Esophagus (tissue), 2 donors: ENCODE results near the gene CLEC19A. TPM values are rescaled to one million over a fixed set of nuclear protein-coding genes. Genes with fewer than 3 reads are reported as not detected.

Source experiments
- H3K27ac ChIP-seq, 2 donors: one replicate each; pipeline ENCODE4 v1.5.1; 2013; ENCODE audit warnings: low read depth in 2 of 2, mild to moderate bottlenecking in 2 of 2, inconsistent platforms in 1 of 2, low read length in 1 of 2, moderate library complexity in 1 of 2
- H3K27me3 ChIP-seq, 2 donors: one replicate each; pipeline ENCODE4 v1.6.1; 2013; ENCODE audit warnings: low read length in 2 of 2, control low read depth in 1 of 2, mild to moderate bottlenecking in 1 of 2; ENCODE audit not compliant: insufficient read depth in 2 of 2, control insufficient read depth in 1 of 2
- H3K36me3 ChIP-seq, 2 donors: one replicate each; pipeline ENCODE4 v1.6.1; 2013; ENCODE audit warnings: low read length in 1 of 2; ENCODE audit not compliant: control insufficient read depth in 2 of 2, insufficient read depth in 2 of 2
- H3K4me1 ChIP-seq, 2 donors: one replicate each; pipeline ENCODE4 v1.6.1; 2013; ENCODE audit warnings: low read length in 1 of 2; ENCODE audit not compliant: control insufficient read depth in 2 of 2, insufficient read depth in 2 of 2
- H3K4me3 ChIP-seq, 2 donors: one replicate each; pipeline ENCODE4 v1.5.1; 2013; ENCODE audit warnings: low read length in 2 of 2, mild to moderate bottlenecking in 2 of 2, low read depth in 1 of 2, moderate library complexity in 1 of 2
- H3K9me3 ChIP-seq, 2 donors: one replicate each; pipeline ENCODE4 v1.6.1; 2013; ENCODE audit warnings: mild to moderate bottlenecking in 2 of 2, low read depth in 1 of 2, low read length in 1 of 2, moderate library complexity in 1 of 2; ENCODE audit not compliant: control insufficient read depth in 2 of 2, insufficient read depth in 1 of 2
- WGBS, 2 donors: extraction: QIAGEN DNeasy Blood & Tissue Kit; methylation state at CpG; one replicate each; pipeline ENCODE4 v1.1.7; 2013; 5-methylcytosine and 5-hydroxymethylcytosine counted together
- polyA plus RNA-seq, 2 donors: library from polyadenylated mRNA; stranded (reverse); fragments of 200-250 nt; gene quantifications; one replicate each; pipeline ENCODE4 v1.2.3, GENCODE V29; 2013
- donor health status: healthy with polysubstance abuse.
- donor health status: Bipolar disorder and iron deficiency.

The CLEC19A gene
- polyA plus RNA-seq, 2 donors: not detected

- Histone ChIP-seq H3K27ac (no peak overlapping the region), H3K9me3 (no peaks in the 10 kb centered on the region), H3K4me3 (no peak overlapping the region), H3K27me3 (no peaks in the 10 kb centered on the region), H3K36me3 (no peaks in the 10 kb centered on the region), H3K4me1 (peaks cover 0 to 2% of the 10 kb centered on the region in 2 donors)
- WGBS, 2 donors: 25 to 31% methylated on average over 4 of the region's 4 CpGs
Measured at GRCh38 chr16:19291475-19291874, 5.9 kb downstream of the CLEC19A start.

- no peaks in the 10 kb centered on the region for H3K27me3 ChIP-seq
- H3K27ac ChIP-seq: no peak overlapping the region
- H3K36me3 ChIP-seq: no peaks in the 10 kb centered on the region
- no peaks in the 10 kb centered on the region for H3K9me3 ChIP-seq
- WGBS, 2 donors: 57 to 70% methylated on average over 5 of the region's 5 CpGs
- peaks cover 0 to 2% of the 10 kb centered on the region in 2 donors for H3K4me1 ChIP-seq
- H3K4me3 ChIP-seq: no peak overlapping the region
Measured at GRCh38 chr16:19292186-19292585, 6.7 kb downstream of the CLEC19A start.

- Histone ChIP-seq H3K4me3 (no peak overlapping the region), H3K36me3 (no peaks in the 10 kb centered on the region), H3K9me3 (no peaks in the 10 kb centered on the region), H3K4me1 (peaks cover 0 to 2% of the 10 kb centered on the region in 2 donors), H3K27ac (no peak overlapping the region), H3K27me3 (no peaks in the 10 kb centered on the region)
- WGBS, 2 donors: 32 to 34% methylated on average over 5 of the region's 5 CpGs
Measured at GRCh38 chr16:19294156-19294649, 8.7 kb downstream of the CLEC19A start.

GRCh38 chr16:19295393-19295792, 9.9 kb downstream of the CLEC19A start:
- WGBS, 2 donors: 47 to 50% methylated on average over 2 of the region's 2 CpGs
- no peak overlapping the region for H3K4me3 ChIP-seq
- no peaks in the 10 kb centered on the region for H3K27me3 ChIP-seq
- H3K27ac ChIP-seq: no peak overlapping the region
- H3K36me3 ChIP-seq: no peaks in the 10 kb centered on the region
- H3K9me3 ChIP-seq: no peaks in the 10 kb centered on the region
- H3K4me1 ChIP-seq: peaks cover 0 to 2% of the 10 kb centered on the region in 2 donors

GRCh38 chr16:19297454-19297853, 11.9 kb downstream of the CLEC19A start:
- Histone ChIP-seq H3K27me3 (no peaks in the 10 kb centered on the region), H3K4me1 (no peaks in the 10 kb centered on the region), H3K27ac (no peak overlapping the region), H3K9me3 (no peaks in the 10 kb centered on the region), H3K4me3 (no peak overlapping the region), H3K36me3 (no peaks in the 10 kb centered on the region)
- 74 to 78% methylated on average over 1 of the region's 1 CpG for WGBS, 2 donors

- H3K36me3 ChIP-seq: no peaks in the 10 kb centered on the region
- no peak overlapping the region for H3K4me3 ChIP-seq
- no peak overlapping the region for H3K27ac ChIP-seq
- no peaks in the 10 kb centered on the region for H3K27me3 ChIP-seq
- 53 to 65% methylated on average over 2 of the region's 2 CpGs for WGBS, 2 donors
- H3K9me3 ChIP-seq: no peaks in the 10 kb centered on the region
- H3K4me1 ChIP-seq: no peaks in the 10 kb centered on the region
Measured at GRCh38 chr16:19299565-19299964, 14.0 kb downstream of the CLEC19A start.

GRCh38 chr16:19301931-19302330, 16.4 kb downstream of the CLEC19A start:
- Histone ChIP-seq H3K27ac (no peak overlapping the region), H3K27me3 (no peaks in the 10 kb centered on the region), H3K4me1 (no peaks in the 10 kb centered on the region), H3K4me3 (no peak overlapping the region), H3K36me3 (no peaks in the 10 kb centered on the region), H3K9me3 (no peaks in the 10 kb centered on the region)
- WGBS, 2 donors: 32 to 58% methylated on average over 1 of the region's 1 CpG

GRCh38 chr16:19304750-19305149, 19.2 kb downstream of the CLEC19A start:
- H3K9me3 ChIP-seq: peaks cover 0 to 3% of the 10 kb centered on the region in 2 donors
- no peak overlapping the region for H3K4me3 ChIP-seq
- no peaks in the 10 kb centered on the region for H3K36me3 ChIP-seq
- no peaks in the 10 kb centered on the region for H3K4me1 ChIP-seq
- no peaks in the 10 kb centered on the region for H3K27me3 ChIP-seq
- no peak overlapping the region for H3K27ac ChIP-seq
- WGBS, 2 donors: 40 to 49% methylated on average over 2 of the region's 2 CpGs

GRCh38 chr16:19305443-19305842, 19.9 kb downstream of the CLEC19A start:
- Histone ChIP-seq H3K4me1 (no peaks in the 10 kb centered on the region), H3K36me3 (no peaks in the 10 kb centered on the region), H3K9me3 (peaks cover 0 to 3% of the 10 kb centered on the region in 2 donors), H3K27me3 (no peaks in the 10 kb centered on the region), H3K27ac (no peak overlapping the region), H3K4me3 (no peak overlapping the region)
- WGBS, 2 donors: 89 to 91% methylated on average over 2 of the region's 2 CpGs

GRCh38 chr16:19307587-19308241, 22.2 kb downstream of the CLEC19A start:
- peaks cover 0 to 3% of the 10 kb centered on the region in 2 donors for H3K9me3 ChIP-seq
- 68 to 75% methylated on average over 8 of the region's 8 CpGs for WGBS, 2 donors

More at GRCh38 chr16:19307587-19308241, 22.2 kb downstream of the CLEC19A start:
- H3K27ac ChIP-seq: no peak overlapping the region
- H3K4me1 ChIP-seq: no peaks in the 10 kb centered on the region
- H3K4me3 ChIP-seq: no peak overlapping the region
- H3K36me3 ChIP-seq: no peaks in the 10 kb centered on the region
- no peaks in the 10 kb centered on the region for H3K27me3 ChIP-seq
